ENCODE data around the gene TRPM4.

Gene TRPM4

DNA sequence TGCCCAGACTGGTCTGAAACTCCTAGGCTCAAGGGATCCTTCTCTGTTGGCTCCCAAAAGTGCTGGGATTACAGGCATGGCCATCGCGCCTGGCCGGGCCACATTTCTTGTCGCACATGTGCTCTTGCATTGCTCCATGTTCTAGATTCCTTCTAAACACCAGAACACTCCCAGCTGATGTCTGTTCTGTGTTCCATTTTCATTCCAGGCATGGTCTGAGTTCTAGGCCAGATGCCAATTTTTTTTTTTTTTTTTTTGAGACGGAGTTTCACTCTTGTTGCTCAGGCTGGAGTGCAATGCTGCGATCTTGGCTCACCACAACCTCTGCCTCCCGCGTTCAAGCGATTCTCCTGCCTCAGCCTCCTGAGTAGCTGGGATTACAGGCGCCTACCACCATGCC is 35.8 kb upstream of the TRPM4 start:
- TF ChIP-seq NFIC (IDR thresholded peaks at IDR 0.05), result 0 out of 2 replicates have a peak, but pooled peaks have one; percentile 17

- TF ChIP-seq CEBPB (IDR thresholded peaks at IDR 0.05), result 0 out of 2 replicates have a peak, but pooled peaks have one; percentile 13
These were observed 34.3 kb upstream of the TRPM4 start for GRCh38 chr19:49123285-49123684.

GRCh38 chr19:49125025-49125731 is 32.4 kb upstream of the TRPM4 start:
- TF ChIP-seq FOXM1 (IDR thresholded peaks at IDR 0.05; ENCODE audit: borderline replicate concordance, low read depth) (no peak), ZBTB7A (IDR thresholded peaks at IDR 0.05; ENCODE audit: low read depth) (0 out of 2 replicates have a peak, but pooled peaks have one; percentile 53), TCF12 (IDR thresholded peaks at IDR 0.05; ENCODE audit: low read depth) (no peak), RAD21 (IDR thresholded peaks at IDR 0.05; ENCODE audit: low read depth) (0 out of 2 replicates have a peak, but pooled peaks have one; percentile 6)

- TF ChIP-seq USF1 (IDR thresholded peaks at IDR 0.05) (no peak), TEAD4 (IDR thresholded peaks at IDR 0.05) (no peak), YY1 (IDR thresholded peaks at IDR 0.05; ENCODE audit: low read depth) (no peak), ZBTB7A (IDR thresholded peaks at IDR 0.05; ENCODE audit: low read depth) (no peak), FOXM1 (IDR thresholded peaks at IDR 0.05; ENCODE audit: borderline replicate concordance, low read depth) (no peak), TCF12 (IDR thresholded peaks at IDR 0.05; ENCODE audit: low read depth) (no peak), EP300 (IDR thresholded peaks at IDR 0.05; ENCODE audit: borderline replicate concordance) (no peak), NFIC (IDR thresholded peaks at IDR 0.05) (no peak), TAF1 (IDR thresholded peaks at IDR 0.05; ENCODE audit: low read depth) (no peak), EGR1 (IDR thresholded peaks at IDR 0.05) (no peak), CEBPB (IDR thresholded peaks at IDR 0.05) (no peak), CREB1 (IDR thresholded peaks at IDR 0.05; ENCODE audit: low read depth) (no peak), MAX (IDR thresholded peaks at IDR 0.05) (no peak), RAD21 (IDR thresholded peaks at IDR 0.05; ENCODE audit: low read depth) (no peak)
- TF ChIP-seq, protein P1, sequence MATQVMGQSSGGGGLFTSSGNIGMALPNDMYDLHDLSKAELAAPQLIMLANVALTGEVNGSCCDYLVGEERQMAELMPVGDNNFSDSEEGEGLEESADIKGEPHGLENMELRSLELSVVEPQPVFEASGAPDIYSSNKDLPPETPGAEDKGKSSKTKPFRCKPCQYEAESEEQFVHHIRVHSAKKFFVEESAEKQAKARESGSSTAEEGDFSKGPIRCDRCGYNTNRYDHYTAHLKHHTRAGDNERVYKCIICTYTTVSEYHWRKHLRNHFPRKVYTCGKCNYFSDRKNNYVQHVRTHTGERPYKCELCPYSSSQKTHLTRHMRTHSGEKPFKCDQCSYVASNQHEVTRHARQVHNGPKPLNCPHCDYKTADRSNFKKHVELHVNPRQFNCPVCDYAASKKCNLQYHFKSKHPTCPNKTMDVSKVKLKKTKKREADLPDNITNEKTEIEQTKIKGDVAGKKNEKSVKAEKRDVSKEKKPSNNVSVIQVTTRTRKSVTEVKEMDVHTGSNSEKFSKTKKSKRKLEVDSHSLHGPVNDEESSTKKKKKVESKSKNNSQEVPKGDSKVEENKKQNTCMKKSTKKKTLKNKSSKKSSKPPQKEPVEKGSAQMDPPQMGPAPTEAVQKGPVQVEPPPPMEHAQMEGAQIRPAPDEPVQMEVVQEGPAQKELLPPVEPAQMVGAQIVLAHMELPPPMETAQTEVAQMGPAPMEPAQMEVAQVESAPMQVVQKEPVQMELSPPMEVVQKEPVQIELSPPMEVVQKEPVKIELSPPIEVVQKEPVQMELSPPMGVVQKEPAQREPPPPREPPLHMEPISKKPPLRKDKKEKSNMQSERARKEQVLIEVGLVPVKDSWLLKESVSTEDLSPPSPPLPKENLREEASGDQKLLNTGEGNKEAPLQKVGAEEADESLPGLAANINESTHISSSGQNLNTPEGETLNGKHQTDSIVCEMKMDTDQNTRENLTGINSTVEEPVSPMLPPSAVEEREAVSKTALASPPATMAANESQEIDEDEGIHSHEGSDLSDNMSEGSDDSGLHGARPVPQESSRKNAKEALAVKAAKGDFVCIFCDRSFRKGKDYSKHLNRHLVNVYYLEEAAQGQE (IDR thresholded peaks at IDR 0.05; ENCODE audit: low read depth), result no peak
These were observed 31.0 kb upstream of the TRPM4 start for GRCh38 chr19:49126575-49126974.

DNA sequence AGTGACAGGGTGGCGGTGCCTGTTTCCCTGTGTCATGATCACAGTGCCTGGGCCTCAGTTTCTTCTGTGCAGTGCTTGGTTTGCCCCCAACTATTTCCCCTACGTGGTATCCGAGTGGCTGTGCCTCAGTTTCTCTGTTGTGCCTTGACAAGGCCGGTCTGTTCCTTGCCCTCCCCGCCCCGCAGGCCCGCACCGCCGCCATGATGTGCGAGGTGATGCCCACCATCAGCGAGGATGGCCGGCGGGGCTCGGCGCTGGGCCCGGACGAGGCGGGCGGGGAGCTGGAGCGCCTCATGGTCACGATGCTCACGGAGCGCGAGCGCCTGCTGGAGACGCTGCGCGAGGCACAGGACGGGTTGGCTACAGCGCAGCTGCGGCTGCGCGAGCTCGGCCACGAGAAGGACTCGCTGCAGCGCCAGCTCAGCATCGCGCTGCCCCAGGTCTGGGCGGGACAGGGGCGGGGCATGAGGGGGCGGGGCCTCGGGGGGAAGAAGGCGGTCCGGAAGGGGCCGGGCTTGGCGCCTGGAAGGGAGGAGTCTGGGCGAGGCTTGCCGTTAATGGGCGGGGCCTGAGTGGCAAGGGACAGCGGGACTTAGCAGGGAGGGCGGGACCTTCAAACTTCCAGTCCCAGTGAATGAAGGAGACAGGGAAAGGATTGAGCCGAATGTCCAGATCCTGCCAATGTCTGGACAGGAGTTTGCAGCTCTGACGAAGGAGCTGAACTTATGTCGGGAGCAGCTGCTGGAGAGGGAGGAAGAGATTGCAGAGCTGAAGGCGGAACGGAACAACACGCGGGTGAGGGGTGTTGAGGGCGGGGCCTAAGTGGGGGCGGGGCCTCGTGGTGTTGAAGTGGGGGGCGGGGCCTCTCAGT is 29.7 kb upstream of the TRPM4 start:
- TF ChIP-seq EP300 (IDR thresholded peaks at IDR 0.05; ENCODE audit: borderline replicate concordance) (no peak), TCF12 (IDR thresholded peaks at IDR 0.05; ENCODE audit: low read depth) (peak; percentile 75), TEAD4 (IDR thresholded peaks at IDR 0.05) (peak; percentile 33; the same call in 1 of the 2 replicates), EGR1 (IDR thresholded peaks at IDR 0.05) (no peak), TAF1 (IDR thresholded peaks at IDR 0.05; ENCODE audit: low read depth) (no peak), CEBPB (IDR thresholded peaks at IDR 0.05) (no peak), USF1 (IDR thresholded peaks at IDR 0.05) (peak; percentile 42), MAX (IDR thresholded peaks at IDR 0.05) (peak; percentile 100), CREB1 (IDR thresholded peaks at IDR 0.05; ENCODE audit: low read depth) (no peak), YY1 (IDR thresholded peaks at IDR 0.05; ENCODE audit: low read depth) (peak; percentile 68; the same call in 1 of the 2 replicates), RAD21 (IDR thresholded peaks at IDR 0.05; ENCODE audit: low read depth) (no peak; the same call in 1 of the 2 replicates)
- TF ChIP-seq, protein P1 (IDR thresholded peaks at IDR 0.05; ENCODE audit: low read depth), result no peak
